Ovary (tissue), 3 donors: Measurements from ENCODE around the gene NXPH3.

Source experiments
- CTCF ChIP-seq, 3 donors: fragments of 450-650 bp in 2 of 3; fragments of 200-600 bp in 1 of 3; IDR thresholded peaks; one replicate each; pipeline versions ENCODE4 v1.5.1 to v1.8.0; 2016 to 2022; ENCODE audit warnings: antibody characterized with exemption in 3 of 3, mild to moderate bottlenecking in 1 of 3
- EP300 ChIP-seq: sonication (generic); formaldehyde crosslinking; IDR thresholded peaks from one replicate; pipeline ENCODE4 v1.6.1; 2017; ENCODE audit warnings: antibody characterized with exemption
- POLR2A ChIP-seq: fragments of 450-650 bp; IDR thresholded peaks from one replicate; pipeline ENCODE4 v1.6.1; 2017; ENCODE audit warnings: antibody characterized with exemption, mild to moderate bottlenecking, moderate library complexity
- donor health status: DM: no; HTN: no; CAD: no.

- no peak for TF ChIP-seq CTCF (IDR thresholded peaks at IDR 0.05)
- no peak for TF ChIP-seq POLR2A
- TF ChIP-seq EP300, result no peak
Measured at GRCh38 chr17:49581648-49581998, 6.0 kb downstream of the NXPH3 start.
